Hippocampal formation (tissue), 2 donors: ENCODE data around the gene PRKCE.

Source experiments
- DNase-seq, 2 donors: peaks; one replicate each; lab custom pipeline; 2025; lab: John Stamatoyannopoulos, UW

The PRKCE gene

GRCh38 chr2:45992021-45992740 is 340.7 kb downstream of the PRKCE start:
- DNase-seq = peak in 1 of 2 donors; percentile 3

GRCh38 chr2:45992741-45993475 is 341.4 kb downstream of the PRKCE start:
- no peak for DNase-seq

- peak; percentile 40 to 57 for DNase-seq
Observed at GRCh38 chr2:45993476-45993991, 342.1 kb downstream of the PRKCE start.

GRCh38 chr2:45994060-45994459 is 342.6 kb downstream of the PRKCE start:
- no peak for DNase-seq

- no peak for DNase-seq
Observed at GRCh38 chr2:46000660-46001059, 349.2 kb downstream of the PRKCE start.

- DNase-seq = no peak
Observed at GRCh38 chr2:46001290-46001689, 349.8 kb downstream of the PRKCE start.

GRCh38 chr2:46001741-46002506 is 350.4 kb downstream of the PRKCE start:
- no peak for DNase-seq

GRCh38 chr2:46002507-46002883 is 351.0 kb downstream of the PRKCE start:
- DNase-seq = no peak

- no peak for DNase-seq
Observed at GRCh38 chr2:46002947-46003346, 351.5 kb downstream of the PRKCE start.

GRCh38 chr2:46003903-46004473 is 352.5 kb downstream of the PRKCE start:
- DNase-seq = no peak

- no peak for DNase-seq
Observed at GRCh38 chr2:46006473-46007025, 355.1 kb downstream of the PRKCE start.

GRCh38 chr2:46007412-46007811 is 355.9 kb downstream of the PRKCE start:
- no peak for DNase-seq

- DNase-seq = no peak
Observed at GRCh38 chr2:46008091-46008870, 356.8 kb downstream of the PRKCE start.

GRCh38 chr2:46009315-46009714 is 357.8 kb downstream of the PRKCE start:
- DNase-seq = no peak

GRCh38 chr2:46009772-46010171 is 358.3 kb downstream of the PRKCE start:
- no peak for DNase-seq

GRCh38 chr2:46010223-46010924 is 358.9 kb downstream of the PRKCE start:
- no peak for DNase-seq

- peak in 1 of 2 donors; percentile 57 for DNase-seq
Observed at GRCh38 chr2:46010925-46011490, 359.5 kb downstream of the PRKCE start.

GRCh38 chr2:46012618-46013240 is 361.3 kb downstream of the PRKCE start:
- DNase-seq = no peak

- DNase-seq = no peak
Observed at GRCh38 chr2:46013726-46014125, 362.3 kb downstream of the PRKCE start.
